K562 (cell line): ENCODE data around the gene AGFG2. TPM values are rescaled to one million over a fixed set of nuclear protein-coding genes. Genes with fewer than 3 reads are reported as not detected.

ENCODE experiments used
- CBFB ChIP-seq: sonication (generic); formaldehyde crosslinking; IDR thresholded peaks from 2 replicates; pipeline ENCODE4 v1.4.0; 2020; ENCODE audit warnings: mild to moderate bottlenecking, missing genetic modification reagents
- CBX5 ChIP-seq: IDR thresholded peaks from 2 replicates; pipeline ENCODE4 v1.6.1; 2014; ENCODE audit warnings: low read depth, borderline replicate concordance
- HDAC2 ChIP-seq: fragments of 450-650 bp; IDR thresholded peaks from 2 replicates; pipeline ENCODE4 v1.6.1; 2016; ENCODE audit warnings: mild to moderate bottlenecking
- MECOM ChIP-seq: fragments of 250-450 bp; sonication (Bioruptor Pico); IDR thresholded peaks from 2 replicates; pipeline ENCODE4 v1.8.0; 2022; ENCODE audit warnings: inconsistent platforms
- MEF2A ChIP-seq: IDR thresholded peaks from 2 replicates; pipeline ENCODE4 v1.6.1; 2011; ENCODE audit warnings: low read depth, mild to moderate bottlenecking, low read length, moderate library complexity; ENCODE audit not compliant: control insufficient read depth
- NR2F6 ChIP-seq: fragments of 450-650 bp; formaldehyde crosslinking; IDR thresholded peaks from 2 replicates; pipeline ENCODE4 v1.4.0; 2020; ENCODE audit warnings: mild to moderate bottlenecking
- POLR2B ChIP-seq: fragments of 450-650 bp; IDR thresholded peaks from 2 replicates; pipeline ENCODE4 v1.6.1; 2018; ENCODE audit warnings: low read depth; ENCODE audit not compliant: partially characterized antibody
- STAG1 ChIP-seq: sonication (generic); formaldehyde crosslinking; IDR thresholded peaks from 2 replicates; pipeline ENCODE4 v1.5.0; 2020; ENCODE audit warnings: missing genetic modification reagents, borderline replicate concordance
- STAT5B ChIP-seq: fragments of 250-450 bp; sonication (Bioruptor Pico); IDR thresholded peaks from 2 replicates; pipeline ENCODE4 v1.8.0; 2021; ENCODE audit warnings: mild to moderate bottlenecking, inconsistent platforms
- TAL1 ChIP-seq: fragments of 450-650 bp; IDR thresholded peaks from 2 replicates; pipeline ENCODE4 v1.6.1; 2016; ENCODE audit warnings: mild to moderate bottlenecking
- ZNF316 ChIP-seq: fragments of 450-650 bp; IDR thresholded peaks from 2 replicates; pipeline ENCODE4 v1.6.1; 2016
- polyA plus RNA-seq, 8 experiments: library from polyadenylated mRNA; depleted of rRNA in 4 of 8; stranded (reverse) in 5 of 8; unstranded in 3 of 8; fragments of >200 nt; fragmentation: Nextera tagmentation in 2 of 8; fragmentation: Illumina TruSeq in 1 of 8; extraction: Ambion mirVana in 2 of 8; extraction: Trizol in 1 of 8; gene quantifications; 2 replicates each; pipeline versions ENCODE4 v1.2.1 to v1.2.3, GENCODE V29; 2011 to 2014; ENCODE audit warnings: inconsistent platforms in 1 of 8, missing spikeins in 1 of 8
- total RNA-seq, 7 experiments: library from RNA; depleted of rRNA in 6 of 7; stranded (reverse); fragments of >200 nt in 6 of 7; fragmentation: Illumina TruSeq in 2 of 7; extraction: Trizol in 2 of 7; gene quantifications; 2 replicates each; pipeline versions ENCODE4 v1.2.1 to v1.2.3, GENCODE V29; 2011 to 2021; ENCODE audit warnings: low replicate concordance in 1 of 7
- TF ChIP-seq, protein P1 (sequence below): sonication (generic); formaldehyde crosslinking; IDR thresholded peaks from 2 replicates; pipeline ENCODE4 v1.8.0; 2022; ENCODE audit warnings: missing genetic modification reagents, mild to moderate bottlenecking, borderline replicate concordance
- TF ChIP-seq, protein P2 (sequence below): sonication (generic); formaldehyde crosslinking; IDR thresholded peaks from 2 replicates; pipeline ENCODE4 v1.9.0; 2022; ENCODE audit warnings: mild to moderate bottlenecking, missing genetic modification reagents
- TF ChIP-seq, protein P3 (sequence below): fragments of 450-650 bp; IDR thresholded peaks from 2 replicates; pipeline ENCODE4 v1.7.0; 2016; ENCODE audit warnings: borderline replicate concordance
- TF ChIP-seq, protein P4 (sequence below): fragments of 450-650 bp; formaldehyde crosslinking; IDR thresholded peaks from 2 replicates; pipeline ENCODE4 v1.4.0; 2020; ENCODE audit warnings: mild to moderate bottlenecking, moderate library complexity

Gene AGFG2
- total and polyA plus RNA-seq, 9 of the 15 experiments (the other 6 are each of a cell fraction or from before 2014, with no cell fraction given) = 0.31 to 23.1 (median 6.5) TPM

DNA sequence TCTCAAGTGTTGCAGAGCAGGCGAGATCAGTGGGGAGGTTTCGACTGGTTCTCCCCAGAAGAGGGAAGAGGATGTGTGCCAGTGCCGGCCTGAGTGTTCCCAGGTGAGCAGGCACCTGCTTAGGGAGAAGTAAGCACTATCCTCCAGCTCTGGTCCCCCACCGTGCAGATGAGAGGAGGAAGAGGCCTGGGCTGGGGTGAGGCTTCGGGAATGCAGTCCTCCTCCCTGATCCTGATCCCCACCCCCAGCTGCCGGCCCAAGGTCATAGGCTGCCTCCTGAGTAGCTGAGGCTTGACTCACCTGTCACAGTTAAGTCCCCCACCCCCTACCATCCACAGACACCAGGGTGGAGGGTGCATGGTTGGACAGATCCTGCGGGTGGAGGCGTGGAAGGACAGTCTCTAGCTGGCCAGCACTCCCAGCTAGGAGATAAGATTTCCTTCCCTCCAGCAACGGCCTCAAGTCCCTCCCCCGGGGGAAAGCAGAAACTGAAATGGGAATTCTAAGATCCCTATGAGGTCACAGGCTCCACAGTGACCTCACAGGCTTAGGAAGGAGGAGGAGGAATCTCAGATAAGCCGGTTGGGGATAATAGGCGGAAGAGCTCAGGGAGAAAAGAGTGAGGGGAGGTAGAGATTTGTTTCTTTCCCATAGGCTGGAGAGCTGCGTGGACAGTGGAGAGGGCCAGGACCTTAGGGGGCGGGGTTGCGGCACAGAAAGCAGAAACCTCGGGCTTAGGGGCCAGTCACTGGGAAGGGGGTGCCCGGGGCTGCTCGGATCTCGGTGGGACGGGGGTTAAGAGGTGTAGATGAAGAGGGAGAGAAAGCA, 45.9 kb downstream of the AGFG2 start (continued):
- TF ChIP-seq, protein P1, sequence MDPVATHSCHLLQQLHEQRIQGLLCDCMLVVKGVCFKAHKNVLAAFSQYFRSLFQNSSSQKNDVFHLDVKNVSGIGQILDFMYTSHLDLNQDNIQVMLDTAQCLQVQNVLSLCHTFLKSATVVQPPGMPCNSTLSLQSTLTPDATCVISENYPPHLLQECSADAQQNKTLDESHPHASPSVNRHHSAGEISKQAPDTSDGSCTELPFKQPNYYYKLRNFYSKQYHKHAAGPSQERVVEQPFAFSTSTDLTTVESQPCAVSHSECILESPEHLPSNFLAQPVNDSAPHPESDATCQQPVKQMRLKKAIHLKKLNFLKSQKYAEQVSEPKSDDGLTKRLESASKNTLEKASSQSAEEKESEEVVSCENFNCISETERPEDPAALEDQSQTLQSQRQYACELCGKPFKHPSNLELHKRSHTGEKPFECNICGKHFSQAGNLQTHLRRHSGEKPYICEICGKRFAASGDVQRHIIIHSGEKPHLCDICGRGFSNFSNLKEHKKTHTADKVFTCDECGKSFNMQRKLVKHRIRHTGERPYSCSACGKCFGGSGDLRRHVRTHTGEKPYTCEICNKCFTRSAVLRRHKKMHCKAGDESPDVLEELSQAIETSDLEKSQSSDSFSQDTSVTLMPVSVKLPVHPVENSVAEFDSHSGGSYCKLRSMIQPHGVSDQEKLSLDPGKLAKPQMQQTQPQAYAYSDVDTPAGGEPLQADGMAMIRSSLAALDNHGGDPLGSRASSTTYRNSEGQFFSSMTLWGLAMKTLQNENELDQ (CRISPR knock-in tag) = no peak
- TF ChIP-seq CBFB (CRISPR knock-in tag) = no peak
- no peak for TF ChIP-seq CBX5
- TF ChIP-seq NR2F6 (CRISPR knock-in tag) = no peak
- no peak for TF ChIP-seq STAG1 (CRISPR knock-in tag)
- TF ChIP-seq ZNF316 = no peak
- TF ChIP-seq MEF2A = no peak
- TF ChIP-seq, protein P2, sequence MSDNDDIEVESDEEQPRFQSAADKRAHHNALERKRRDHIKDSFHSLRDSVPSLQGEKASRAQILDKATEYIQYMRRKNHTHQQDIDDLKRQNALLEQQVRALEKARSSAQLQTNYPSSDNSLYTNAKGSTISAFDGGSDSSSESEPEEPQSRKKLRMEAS (CRISPR knock-in tag) = peak; percentile 34; the same call in 1 of the 2 replicates
- no peak for TF ChIP-seq MECOM (CRISPR knock-in tag)
- TF ChIP-seq, protein P3, sequence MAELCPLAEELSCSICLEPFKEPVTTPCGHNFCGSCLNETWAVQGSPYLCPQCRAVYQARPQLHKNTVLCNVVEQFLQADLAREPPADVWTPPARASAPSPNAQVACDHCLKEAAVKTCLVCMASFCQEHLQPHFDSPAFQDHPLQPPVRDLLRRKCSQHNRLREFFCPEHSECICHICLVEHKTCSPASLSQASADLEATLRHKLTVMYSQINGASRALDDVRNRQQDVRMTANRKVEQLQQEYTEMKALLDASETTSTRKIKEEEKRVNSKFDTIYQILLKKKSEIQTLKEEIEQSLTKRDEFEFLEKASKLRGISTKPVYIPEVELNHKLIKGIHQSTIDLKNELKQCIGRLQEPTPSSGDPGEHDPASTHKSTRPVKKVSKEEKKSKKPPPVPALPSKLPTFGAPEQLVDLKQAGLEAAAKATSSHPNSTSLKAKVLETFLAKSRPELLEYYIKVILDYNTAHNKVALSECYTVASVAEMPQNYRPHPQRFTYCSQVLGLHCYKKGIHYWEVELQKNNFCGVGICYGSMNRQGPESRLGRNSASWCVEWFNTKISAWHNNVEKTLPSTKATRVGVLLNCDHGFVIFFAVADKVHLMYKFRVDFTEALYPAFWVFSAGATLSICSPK = no peak
- no peak for TF ChIP-seq POLR2B
- TF ChIP-seq STAT5B (CRISPR knock-in tag) = no peak
- TF ChIP-seq, protein P4, sequence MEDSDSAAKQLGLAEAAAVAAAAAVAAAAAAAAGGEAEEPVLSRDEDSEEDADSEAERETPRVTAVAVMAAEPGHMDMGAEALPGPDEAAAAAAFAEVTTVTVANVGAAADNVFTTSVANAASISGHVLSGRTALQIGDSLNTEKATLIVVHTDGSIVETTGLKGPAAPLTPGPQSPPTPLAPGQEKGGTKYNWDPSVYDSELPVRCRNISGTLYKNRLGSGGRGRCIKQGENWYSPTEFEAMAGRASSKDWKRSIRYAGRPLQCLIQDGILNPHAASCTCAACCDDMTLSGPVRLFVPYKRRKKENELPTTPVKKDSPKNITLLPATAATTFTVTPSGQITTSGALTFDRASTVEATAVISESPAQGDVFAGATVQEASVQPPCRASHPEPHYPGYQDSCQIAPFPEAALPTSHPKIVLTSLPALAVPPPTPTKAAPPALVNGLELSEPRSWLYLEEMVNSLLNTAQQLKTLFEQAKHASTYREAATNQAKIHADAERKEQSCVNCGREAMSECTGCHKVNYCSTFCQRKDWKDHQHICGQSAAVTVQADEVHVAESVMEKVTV = no peak
- no peak for TF ChIP-seq TAL1
- peak; percentile 67; the same call in 1 of the 2 replicates for TF ChIP-seq HDAC2
